SJSA1 (cell line): ENCODE data around the gene INPP1. TPM values are rescaled to one million over a fixed set of nuclear protein-coding genes. Genes with fewer than 3 reads are reported as not detected.
"Not testable (repeated sequence)": the region's sequence is repeated elsewhere in the genome, so short reads cannot be mapped to it uniquely, and the experiment has no call there.

Experiments
- DNase-seq, 2 experiments: peaks; one replicate each; pipeline ENCODE4 v3.0.0-alpha.2; 2015 to 2020; ENCODE audit warnings: low spot score in 2 of 2, low read depth in 1 of 2
- H3K27ac ChIP-seq: fragments of 250-450 bp; sonication (Bioruptor Pico); 2 replicates; pipeline ENCODE4 v1.5.1; 2020; ENCODE audit warnings: mild to moderate bottlenecking, moderate library complexity
- H3K27me3 ChIP-seq: fragments of 250-450 bp; sonication (Bioruptor Pico); replicated peaks from 2 replicates; pipeline ENCODE4 v1.5.1; 2020; ENCODE audit warnings: mild to moderate bottlenecking, moderate library complexity
- H3K36me3 ChIP-seq: fragments of 250-450 bp; sonication (Bioruptor Pico); 2 replicates; pipeline ENCODE4 v1.5.1; 2020; ENCODE audit warnings: mild to moderate bottlenecking
- H3K4me1 ChIP-seq: fragments of 250-450 bp; sonication (Bioruptor Pico); replicated peaks from 2 replicates; pipeline ENCODE4 v1.6.1; 2021; ENCODE audit warnings: mild to moderate bottlenecking
- H3K4me3 ChIP-seq: fragments of 250-450 bp; sonication (Bioruptor Pico); 2 replicates; pipeline ENCODE4 v1.5.1; 2020; ENCODE audit warnings: mild to moderate bottlenecking
- H3K9me3 ChIP-seq: fragments of 250-450 bp; sonication (Bioruptor Pico); replicated peaks from 2 replicates; pipeline ENCODE4 v1.5.1; 2020; ENCODE audit warnings: mild to moderate bottlenecking
- total RNA-seq: library from RNA; depleted of rRNA; stranded (reverse); fragments of >200 nt; shearing (Covaris generic); gene quantifications from 2 replicates; pipeline ENCODE4 v1.2.3, GENCODE V29; 2014

INPP1 gene
- total RNA-seq, 1 experiment from 2014 or later = 10.1 TPM

GRCh38 chr2:190339394-190339793 is 4.0 kb upstream of the INPP1 start:
- Histone ChIP-seq H3K4me1 (peaks cover 14% of the 10 kb centered on the region), H3K9me3 (no peaks in the 10 kb centered on the region)

GRCh38 chr2:190340369-190340768 is 3.0 kb upstream of the INPP1 start:
- H3K4me1 ChIP-seq = peaks cover 16% of the 10 kb centered on the region
- no peaks in the 10 kb centered on the region for H3K27me3 ChIP-seq
- no peak overlapping the region for H3K27ac ChIP-seq
- H3K36me3 ChIP-seq = peaks cover 5% of the 10 kb centered on the region; the same call in 1 of the 2 replicates
- no peaks in the 10 kb centered on the region for H3K9me3 ChIP-seq
- H3K4me3 ChIP-seq = no peak overlapping the region
- peak; percentile 39 to 49 for DNase-seq

More at GRCh38 chr2:190339394-190339793, 4.0 kb upstream of the INPP1 start:
- DNase-seq = no peak
- H3K27ac ChIP-seq = no peak overlapping the region
- peaks cover 5% of the 10 kb centered on the region; the same call in 1 of the 2 replicates for H3K36me3 ChIP-seq
- no peaks in the 10 kb centered on the region for H3K27me3 ChIP-seq
- H3K4me3 ChIP-seq = no peak overlapping the region

DNA sequence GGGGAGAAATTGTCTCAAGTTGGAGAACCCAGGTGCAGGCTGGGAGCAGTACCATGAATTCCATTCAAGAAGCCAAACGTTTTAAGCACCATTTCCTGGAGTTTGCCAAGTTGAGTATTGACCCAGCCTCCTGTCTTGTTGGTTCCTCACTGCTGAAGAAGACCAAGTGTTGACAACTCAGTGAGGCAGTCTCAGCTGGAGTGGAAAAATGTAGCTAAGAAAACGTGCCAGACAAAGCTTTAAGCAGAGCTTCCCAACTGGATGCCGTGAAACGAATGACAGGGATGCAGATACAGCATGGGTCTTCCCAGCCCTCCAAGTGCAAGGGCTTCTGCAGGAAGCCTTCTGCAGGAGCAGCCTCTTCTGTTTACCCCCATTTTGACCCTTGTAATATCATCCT is 778 bp upstream of the INPP1 start:
- H3K4me1 ChIP-seq = peaks cover 16% of the 10 kb centered on the region
- H3K4me3 ChIP-seq = no peak overlapping the region
- no peaks in the 10 kb centered on the region for H3K27me3 ChIP-seq
- no peak overlapping the region for H3K27ac ChIP-seq
- DNase-seq = no peak
- peaks cover 5% of the 10 kb centered on the region; the same call in 1 of the 2 replicates for H3K36me3 ChIP-seq
- H3K9me3 ChIP-seq = no peaks in the 10 kb centered on the region

DNA sequence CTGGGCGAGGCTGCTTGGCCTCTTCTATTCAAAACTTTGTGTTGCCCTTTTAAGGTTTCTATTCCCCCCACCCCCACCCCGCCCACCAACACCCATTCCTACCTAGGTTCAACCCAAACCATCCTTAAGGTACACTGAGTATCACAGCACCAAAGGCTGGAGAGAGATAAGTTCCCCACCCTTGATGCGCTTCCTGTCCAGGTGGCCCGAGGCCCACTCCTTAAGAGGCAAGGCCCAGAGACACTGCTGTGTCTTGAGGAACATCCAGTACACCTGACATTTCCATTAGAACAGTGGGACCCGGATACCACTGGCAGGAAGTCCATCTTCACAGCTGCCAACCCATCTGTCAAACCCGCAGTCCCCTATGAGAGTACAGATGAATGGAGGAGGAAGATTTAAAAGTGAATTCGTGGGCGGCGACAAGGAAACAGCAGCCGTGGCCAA is 277 bp upstream of the INPP1 start:
- no peaks in the 10 kb centered on the region for H3K27me3 ChIP-seq
- no peaks in the 10 kb centered on the region for H3K9me3 ChIP-seq
- peaks cover 16% of the 10 kb centered on the region for H3K4me1 ChIP-seq
- H3K36me3 ChIP-seq = peaks cover 5% of the 10 kb centered on the region; the same call in 1 of the 2 replicates
- no peak for DNase-seq
- H3K4me3 ChIP-seq = peak overlapping the region; percentile 69
- peak overlapping the region; percentile 75 for H3K27ac ChIP-seq

GRCh38 chr2:190344276-190344827 is 963 bp downstream of the INPP1 start:
- peak overlapping the region; percentile 75; the same call in 1 of the 2 replicates for H3K27ac ChIP-seq
- peaks cover 5% of the 10 kb centered on the region; the same call in 1 of the 2 replicates for H3K36me3 ChIP-seq
- no peaks in the 10 kb centered on the region for H3K9me3 ChIP-seq
- no peaks in the 10 kb centered on the region for H3K27me3 ChIP-seq
- peak overlapping the region; percentile 69 for H3K4me3 ChIP-seq
- no peak for DNase-seq
- peaks cover 16% of the 10 kb centered on the region for H3K4me1 ChIP-seq

DNA sequence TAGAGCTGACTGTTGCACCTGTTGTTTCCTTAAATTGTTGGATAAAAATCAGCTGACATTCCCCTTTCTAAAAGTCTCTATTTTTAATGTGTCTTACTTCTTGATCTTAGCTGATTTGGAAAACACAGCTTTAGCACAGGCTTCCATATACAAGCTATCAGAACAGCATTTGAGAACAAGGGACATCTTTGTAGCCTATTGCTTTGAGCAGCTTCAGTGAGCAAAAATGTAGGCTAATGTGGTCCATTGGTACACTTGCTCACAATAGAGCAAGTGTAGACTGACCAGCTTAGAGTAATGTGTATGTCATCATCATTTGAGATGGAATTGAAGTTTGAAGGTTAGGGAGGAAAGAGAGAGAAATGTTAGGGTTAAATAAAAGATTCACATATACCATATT is 7.0 kb downstream of the INPP1 start:
- no peak for DNase-seq
- no peaks in the 10 kb centered on the region for H3K9me3 ChIP-seq
- no peaks in the 10 kb centered on the region for H3K27me3 ChIP-seq
- no peak overlapping the region for H3K27ac ChIP-seq
- peaks cover 15% of the 10 kb centered on the region for H3K36me3 ChIP-seq
- H3K4me1 ChIP-seq = no peaks in the 10 kb centered on the region
- H3K4me3 ChIP-seq = no peak overlapping the region

- DNase-seq = no peak
- Histone ChIP-seq H3K27ac (no peak overlapping the region), H3K36me3 (peaks cover 15% of the 10 kb centered on the region), H3K4me3 (no peak overlapping the region), H3K9me3 (no peaks in the 10 kb centered on the region), H3K4me1 (no peaks in the 10 kb centered on the region), H3K27me3 (no peaks in the 10 kb centered on the region)
Observed at GRCh38 chr2:190351955-190352354, 8.6 kb downstream of the INPP1 start.

GRCh38 chr2:190352668-190353536 is 9.5 kb downstream of the INPP1 start:
- Histone ChIP-seq H3K36me3 (peaks cover 15% of the 10 kb centered on the region), H3K27ac (no peak overlapping the region), H3K27me3 (no peaks in the 10 kb centered on the region), H3K4me1 (no peaks in the 10 kb centered on the region), H3K4me3 (no peak overlapping the region), H3K9me3 (no peaks in the 10 kb centered on the region)
- no peak for DNase-seq

- Histone ChIP-seq H3K27ac (no peak overlapping the region), H3K4me3 (no peak overlapping the region)
- DNase-seq = no peak
Observed at GRCh38 chr2:190353537-190353899, 10.1 kb downstream of the INPP1 start.

DNA sequence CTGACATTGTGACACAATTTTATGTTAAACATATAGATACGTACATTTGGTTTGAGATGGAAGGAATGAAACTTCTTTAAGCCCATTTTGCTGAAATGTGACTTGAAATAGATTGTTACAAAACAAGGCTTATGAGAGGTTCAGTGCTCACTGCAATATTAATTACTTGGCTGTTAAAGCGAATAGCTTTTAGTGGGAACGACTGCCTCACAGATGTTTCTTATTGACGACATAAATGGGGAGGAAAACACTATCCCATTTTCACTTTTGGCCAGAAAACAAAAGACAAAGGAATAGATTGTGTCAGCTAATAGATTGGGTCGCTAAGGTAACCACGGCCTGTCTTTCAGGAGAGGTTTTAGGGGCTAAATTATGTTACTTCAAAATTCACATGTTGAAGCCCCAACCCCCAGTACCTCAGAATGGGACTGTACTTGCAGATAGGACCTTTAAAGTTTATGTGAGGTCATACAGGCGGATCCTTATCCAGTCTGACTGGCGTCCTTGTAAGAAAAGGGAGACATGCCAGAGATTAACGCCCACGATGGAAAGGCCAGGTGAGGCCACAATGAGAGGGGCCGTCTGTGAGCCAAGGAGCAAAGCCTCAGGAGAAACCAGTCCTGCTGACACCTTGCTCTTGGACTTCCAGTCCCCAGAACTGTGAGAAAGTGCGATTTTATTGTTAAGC is 10.8 kb downstream of the INPP1 start:
- DNase-seq = no peak
- H3K9me3 ChIP-seq = no peaks in the 10 kb centered on the region
- no peak overlapping the region for H3K27ac ChIP-seq
- H3K4me3 ChIP-seq = no peak overlapping the region
- no peaks in the 10 kb centered on the region for H3K4me1 ChIP-seq
- peaks cover 15% of the 10 kb centered on the region for H3K36me3 ChIP-seq
- H3K27me3 ChIP-seq = no peaks in the 10 kb centered on the region

More at GRCh38 chr2:190353537-190353899, 10.1 kb downstream of the INPP1 start:
- Histone ChIP-seq H3K27me3 (no peaks in the 10 kb centered on the region), H3K4me1 (no peaks in the 10 kb centered on the region), H3K9me3 (no peaks in the 10 kb centered on the region), H3K36me3 (peaks cover 15% of the 10 kb centered on the region)

GRCh38 chr2:190355968-190356644 is 12.7 kb downstream of the INPP1 start:
- DNase-seq = no peak
- H3K27me3 ChIP-seq = no peaks in the 10 kb centered on the region
- H3K9me3 ChIP-seq = no peaks in the 10 kb centered on the region
- peaks cover 20% of the 10 kb centered on the region for H3K36me3 ChIP-seq
- H3K4me1 ChIP-seq = no peaks in the 10 kb centered on the region; the same call in 1 of the 2 replicates
- H3K27ac ChIP-seq = no peak overlapping the region
- no peak overlapping the region for H3K4me3 ChIP-seq

DNA sequence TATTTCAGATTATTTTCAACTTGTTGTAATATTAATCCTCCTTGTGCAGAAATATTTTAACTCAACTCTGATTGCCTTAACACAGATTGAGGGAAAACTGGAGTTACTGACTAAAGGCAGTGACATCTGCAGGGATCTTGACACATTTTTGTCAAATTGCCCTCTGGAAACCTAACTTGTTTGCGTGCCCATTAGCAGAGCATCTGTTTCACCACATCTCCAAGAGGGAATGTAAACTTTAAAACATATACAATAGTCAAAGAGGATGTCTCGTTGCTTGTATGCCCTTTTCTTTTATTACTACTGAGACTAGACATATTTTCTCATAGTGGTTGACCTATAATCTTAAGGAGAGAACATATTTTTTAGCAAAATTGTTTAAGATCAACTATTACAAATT is 14.2 kb downstream of the INPP1 start:
- Histone ChIP-seq H3K9me3 (no peaks in the 10 kb centered on the region), H3K4me1 (no peaks in the 10 kb centered on the region; the same call in 1 of the 2 replicates), H3K27ac (no peak overlapping the region), H3K36me3 (peaks cover 10% of the 10 kb centered on the region), H3K27me3 (no peaks in the 10 kb centered on the region), H3K4me3 (no peak overlapping the region)
- no peak for DNase-seq

GRCh38 chr2:190358655-190359448 is 15.5 kb downstream of the INPP1 start:
- H3K4me3 ChIP-seq, DNase-seq, H3K27ac ChIP-seq, H3K9me3 ChIP-seq, H3K4me1 ChIP-seq, H3K27me3 ChIP-seq: not testable (repeated sequence)
- H3K36me3 ChIP-seq = peaks cover 12% of the 10 kb centered on the region
